Ascending aorta (tissue), 2 donors: ENCODE data around the gene ALDH5A1. TPM values are rescaled to one million over a fixed set of nuclear protein-coding genes. Genes with fewer than 3 reads are reported as not detected.

Source experiments
- DNase-seq, 2 donors: peaks; one replicate each; pipeline ENCODE4 v3.0.0-alpha.2; 2019; ENCODE audit warnings: low spot score in 2 of 2
- H3K27ac ChIP-seq, 2 donors: fragments of 200-600 bp; sonication (generic); one replicate each; pipeline ENCODE4 v1.5.1; 2016 to 2017; ENCODE audit warnings: mild to moderate bottlenecking in 1 of 2
- H3K27me3 ChIP-seq: fragments of 200-600 bp; sonication (generic); one replicate; pipeline ENCODE4 v1.5.1; 2017
- H3K36me3 ChIP-seq, 2 donors: fragments of 200-600 bp; sonication (generic); one replicate each; pipeline ENCODE4 v1.5.1; 2016
- H3K4me1 ChIP-seq, 2 donors: fragments of 200-600 bp; sonication (generic); one replicate each; pipeline ENCODE4 v1.5.1; 2016 to 2017; ENCODE audit warnings: mild to moderate bottlenecking in 1 of 2
- H3K4me3 ChIP-seq, 2 donors: fragments of 200-600 bp; sonication (generic); one replicate each; pipeline ENCODE4 v1.5.1; 2016 to 2017; ENCODE audit warnings: mild to moderate bottlenecking in 1 of 2
- H3K9me3 ChIP-seq, 2 donors: fragments of 200-600 bp; sonication (generic); one replicate each; pipeline ENCODE4 v1.5.1; 2016
- CTCF ChIP-seq, 3 experiments: fragments of 200-600 bp in 2 of 3; fragments of 450-650 bp in 1 of 3; sonication (generic) in 2 of 3; IDR thresholded peaks; one replicate each; pipeline ENCODE4 v1.5.1; 2016 to 2019; ENCODE audit warnings: antibody characterized with exemption in 3 of 3, mild to moderate bottlenecking in 1 of 3, moderate library complexity in 1 of 3
- intact Hi-C: fragments of 100-400 bp; cut with DNase I; formaldehyde crosslinking; loops from one replicate; pipeline ENCODE4 v1.15.1; 2023
- total RNA-seq: library from RNA; depleted of rRNA; stranded (reverse); fragments of >200 nt; gene quantifications from one replicate; pipeline ENCODE4 v1.1.0, GENCODE V29; 2016

The ALDH5A1 gene
- total RNA-seq, 1 donor from 2014 or later, result 0.21 TPM

GRCh38 chr6:24484657-24485323, 10.0 kb upstream of the ALDH5A1 start:
- no peak overlapping the region for H3K4me3 ChIP-seq
- no peak for TF ChIP-seq CTCF (IDR thresholded peaks at IDR 0.05)
- H3K27me3 ChIP-seq, result no peaks in the 10 kb centered on the region
- DNase-seq, result no peak
- H3K36me3 ChIP-seq, result peaks cover 0 to 3% of the 10 kb centered on the region in 2 donors
- H3K9me3 ChIP-seq, result no peaks in the 10 kb centered on the region
- no peaks in the 10 kb centered on the region for H3K4me1 ChIP-seq
- intact Hi-C loops, result no loop called here
- no peak overlapping the region for H3K27ac ChIP-seq

DNA sequence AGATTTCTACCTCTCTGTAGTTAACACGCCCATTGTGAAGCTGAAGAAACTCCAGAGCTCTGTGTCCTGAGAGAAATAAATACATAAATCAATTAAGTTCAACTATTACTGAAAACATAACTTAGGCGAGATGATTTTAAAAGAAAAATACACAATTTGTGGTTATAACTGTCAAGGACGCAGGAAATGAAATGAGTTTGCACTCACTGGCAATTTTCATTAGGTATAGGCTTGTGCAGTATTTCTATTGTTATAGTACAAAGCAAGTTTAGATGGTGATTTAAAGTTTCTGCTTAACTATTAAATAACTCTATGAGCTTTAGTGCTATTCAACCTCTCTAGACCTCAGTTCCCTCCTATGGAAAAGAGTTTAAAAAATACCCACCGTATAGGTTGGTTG, 8.7 kb upstream of the ALDH5A1 start:
- no peak for TF ChIP-seq CTCF (IDR thresholded peaks at IDR 0.05)
- no peak for DNase-seq
- H3K27ac ChIP-seq, result no peak overlapping the region
- H3K4me1 ChIP-seq, result no peaks in the 10 kb centered on the region
- intact Hi-C loops, result no loop called here
- H3K27me3 ChIP-seq, result no peaks in the 10 kb centered on the region
- no peak overlapping the region for H3K4me3 ChIP-seq
- no peaks in the 10 kb centered on the region for H3K9me3 ChIP-seq
- H3K36me3 ChIP-seq, result peaks cover 0 to 3% of the 10 kb centered on the region in 2 donors

DNA sequence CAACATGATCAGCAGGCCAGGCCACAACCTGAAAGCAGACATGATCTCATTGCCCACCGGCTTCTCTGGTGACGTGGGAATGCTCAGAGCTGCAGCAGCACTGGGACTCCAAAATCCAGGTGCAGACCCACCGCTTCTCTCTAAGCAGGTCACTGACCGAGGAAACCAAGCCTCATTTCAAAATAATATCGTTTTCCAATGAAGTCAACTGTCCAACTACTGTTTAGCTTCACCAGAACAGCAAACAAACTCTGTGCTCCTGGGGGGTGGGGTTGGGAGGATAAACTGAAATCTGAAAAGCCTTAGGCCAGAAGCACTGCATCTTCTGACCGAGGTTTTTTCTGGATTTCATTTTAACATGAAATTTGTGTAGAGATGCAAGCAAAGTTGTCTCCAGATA, 5.3 kb upstream of the ALDH5A1 start, which contains the start of gene GPLD1:
Gene GPLD1, minus strand, starts transcription at position 109 of the 400 bp plus-strand sequence. Its CDS starts 67 bp downstream, at position 42.
- Histone ChIP-seq H3K4me3 (no peak within 1 kb of the TSS), H3K36me3 (peaks cover 0 to 3% of the 10 kb centered on the region in 2 donors), H3K4me1 (peaks cover 0 to 4% of the 10 kb centered on the region in 2 donors), H3K27ac (no peak within 1 kb of the TSS), H3K9me3 (no peaks in the 10 kb centered on the region), H3K27me3 (no peaks in the 10 kb centered on the region)
- TF ChIP-seq CTCF (IDR thresholded peaks at IDR 0.05), result no peak
- intact Hi-C loops, result no loop called here
- no peak for DNase-seq

DNA sequence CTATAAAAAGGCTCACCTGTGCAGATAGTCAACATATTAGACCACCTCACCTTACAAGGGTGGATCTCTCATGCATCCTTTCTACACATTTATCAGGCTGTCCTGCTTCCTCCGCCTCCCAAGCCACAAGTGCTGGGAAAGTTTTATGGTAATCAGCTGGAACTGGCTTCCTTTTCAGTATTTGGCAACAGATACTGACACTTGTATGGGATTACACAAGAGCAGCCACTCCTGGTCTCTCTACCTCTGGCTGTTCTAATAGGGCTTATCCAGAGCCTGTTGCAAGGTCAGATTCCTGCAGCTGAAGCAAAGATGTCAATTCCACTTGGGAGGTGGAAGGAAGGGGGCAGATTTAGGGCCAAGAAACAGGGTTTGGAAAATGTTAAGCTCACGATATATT, 4.9 kb upstream of the ALDH5A1 start:
- Histone ChIP-seq H3K4me1 (peaks cover 0 to 4% of the 10 kb centered on the region in 2 donors), H3K27ac (no peak overlapping the region), H3K27me3 (no peaks in the 10 kb centered on the region), H3K4me3 (no peak overlapping the region), H3K9me3 (no peaks in the 10 kb centered on the region), H3K36me3 (no peaks in the 10 kb centered on the region)
- no peak for DNase-seq
- intact Hi-C loops, result no loop called here
- no peak for TF ChIP-seq CTCF (IDR thresholded peaks at IDR 0.05)

GRCh38 chr6:24490948-24491347, 3.8 kb upstream of the ALDH5A1 start:
- no peaks in the 10 kb centered on the region for H3K9me3 ChIP-seq
- intact Hi-C loops, result no loop called here
- H3K36me3 ChIP-seq, result no peaks in the 10 kb centered on the region
- no peak overlapping the region for H3K27ac ChIP-seq
- DNase-seq, result no peak
- H3K4me3 ChIP-seq, result no peak overlapping the region
- no peaks in the 10 kb centered on the region for H3K27me3 ChIP-seq
- H3K4me1 ChIP-seq, result peaks cover 0 to 7% of the 10 kb centered on the region in 2 donors
- no peak for TF ChIP-seq CTCF (IDR thresholded peaks at IDR 0.05)
